Diencephalon (tissue), 1 donor: Measurements from ENCODE around the gene MT1B. TPM values are rescaled to one million over a fixed set of nuclear protein-coding genes. Genes with fewer than 3 reads are reported as not detected.

Experiments used
- total RNA-seq: library from RNA; depleted of rRNA; stranded (reverse); fragments of >200 nt; gene quantifications from one replicate; pipeline ENCODE4 v1.2.3, GENCODE V29; 2014

MT1B gene
- total RNA-seq: not detected

GRCh38 chr16:56651586-56651985 lies at the start of gene MT1B:
Gene MT1B (plus strand): TSS chr16:56651886. CDS start chr16:56651954, 68 bp downstream.

DNA sequence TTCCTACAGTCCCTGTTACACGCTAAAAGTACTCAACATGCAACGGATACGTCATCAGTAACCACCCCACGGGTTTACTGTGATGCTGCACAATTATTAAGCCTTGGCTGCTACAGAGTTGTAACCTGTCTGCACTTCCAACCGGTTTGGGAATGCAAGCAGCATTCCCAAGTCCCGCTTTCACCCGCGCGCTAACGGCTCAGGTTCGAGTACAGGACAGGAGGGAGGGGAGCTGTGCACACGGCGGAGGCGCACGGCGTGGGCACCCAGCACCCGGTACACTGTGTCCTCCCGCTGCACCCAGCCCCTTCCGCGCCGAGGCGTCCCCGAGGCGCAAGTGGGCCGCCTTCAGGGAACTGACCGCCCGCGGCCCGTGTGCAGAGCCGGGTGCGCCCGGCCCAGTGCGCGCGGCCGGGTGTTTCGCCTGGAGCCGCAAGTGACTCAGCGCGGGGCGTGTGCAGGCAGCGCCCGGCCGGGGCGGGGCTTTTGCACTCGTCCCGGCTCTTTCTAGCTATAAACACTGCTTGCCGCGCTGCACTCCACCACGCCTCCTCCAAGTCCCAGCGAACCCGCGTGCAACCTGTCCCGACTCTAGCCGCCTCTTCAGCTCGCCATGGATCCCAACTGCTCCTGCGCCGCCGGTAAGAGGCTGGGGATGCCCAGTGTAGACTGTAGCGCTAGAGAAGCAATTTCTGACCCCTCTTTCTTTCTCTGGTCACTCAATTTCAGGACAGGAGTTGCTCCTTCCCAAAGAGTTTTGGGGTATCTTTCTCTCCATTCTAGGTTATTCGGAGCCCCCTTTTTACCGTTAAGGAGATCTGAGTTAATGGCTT lies 43.4 kb upstream of the MT1B start, which contains the start of gene MT2A:
Gene MT2A, plus strand, starts transcription at position 542 of the 833 bp plus-strand sequence. Its CDS starts 72 bp downstream, at position 614.

GRCh38 chr16:56625140-56625942 lies 26.3 kb upstream of the MT1B start, which contains the start of gene MT1E:
Gene MT1E (plus strand): TSS chr16:56625781. CDS start chr16:56625852, 71 bp downstream.

DNA sequence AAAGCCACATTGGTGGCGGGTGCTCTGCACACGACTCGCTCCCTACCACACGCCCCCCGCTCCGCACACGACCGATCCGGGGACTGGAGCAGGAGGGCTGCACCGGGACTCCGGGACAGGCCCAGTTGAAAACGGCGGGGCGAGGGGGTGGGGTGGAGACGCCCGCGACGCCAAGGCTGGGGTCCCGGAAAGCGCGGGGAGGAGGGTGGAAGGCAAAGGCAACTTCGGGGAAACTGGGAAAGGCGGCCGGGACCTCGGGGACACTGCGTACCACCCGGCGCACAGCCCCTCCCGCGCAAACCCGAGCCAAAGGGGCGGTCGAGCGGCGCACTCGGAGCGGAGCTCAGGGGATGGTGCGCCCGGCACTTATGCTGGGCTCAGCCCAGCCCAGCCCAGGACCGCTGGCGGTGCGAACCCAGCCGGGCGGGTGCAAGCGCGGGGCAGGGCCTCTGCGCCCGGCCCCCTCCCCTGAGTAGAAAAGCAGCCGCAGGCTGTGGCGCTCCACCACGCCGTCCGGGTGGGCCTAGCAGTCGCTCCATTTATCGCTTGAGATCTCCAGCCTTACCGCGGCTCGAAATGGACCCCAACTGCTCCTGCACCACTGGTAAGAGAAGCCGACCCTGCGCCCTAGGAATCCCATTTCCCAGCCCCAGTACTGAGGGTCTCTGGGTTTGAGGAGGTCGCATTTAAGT lies 19.4 kb upstream of the MT1B start, which contains the start of gene MT1M:
Gene MT1M, plus strand, starts transcription at position 504 of the 692 bp plus-strand sequence. Its CDS starts 73 bp downstream, at position 577.

GRCh38 chr16:56637814-56638750 lies 13.6 kb upstream of the MT1B start, which contains the start of gene MT1A:
Gene MT1A (plus strand): TSS chr16:56638666. CDS start chr16:56638739, 73 bp downstream.

GRCh38 chr16:56657555-56658326 lies 6.1 kb downstream of the MT1B start, which contains the start of gene MT1F:
Gene MT1F (plus strand): TSS chr16:56657959. CDS start chr16:56658059, 100 bp downstream.

DNA sequence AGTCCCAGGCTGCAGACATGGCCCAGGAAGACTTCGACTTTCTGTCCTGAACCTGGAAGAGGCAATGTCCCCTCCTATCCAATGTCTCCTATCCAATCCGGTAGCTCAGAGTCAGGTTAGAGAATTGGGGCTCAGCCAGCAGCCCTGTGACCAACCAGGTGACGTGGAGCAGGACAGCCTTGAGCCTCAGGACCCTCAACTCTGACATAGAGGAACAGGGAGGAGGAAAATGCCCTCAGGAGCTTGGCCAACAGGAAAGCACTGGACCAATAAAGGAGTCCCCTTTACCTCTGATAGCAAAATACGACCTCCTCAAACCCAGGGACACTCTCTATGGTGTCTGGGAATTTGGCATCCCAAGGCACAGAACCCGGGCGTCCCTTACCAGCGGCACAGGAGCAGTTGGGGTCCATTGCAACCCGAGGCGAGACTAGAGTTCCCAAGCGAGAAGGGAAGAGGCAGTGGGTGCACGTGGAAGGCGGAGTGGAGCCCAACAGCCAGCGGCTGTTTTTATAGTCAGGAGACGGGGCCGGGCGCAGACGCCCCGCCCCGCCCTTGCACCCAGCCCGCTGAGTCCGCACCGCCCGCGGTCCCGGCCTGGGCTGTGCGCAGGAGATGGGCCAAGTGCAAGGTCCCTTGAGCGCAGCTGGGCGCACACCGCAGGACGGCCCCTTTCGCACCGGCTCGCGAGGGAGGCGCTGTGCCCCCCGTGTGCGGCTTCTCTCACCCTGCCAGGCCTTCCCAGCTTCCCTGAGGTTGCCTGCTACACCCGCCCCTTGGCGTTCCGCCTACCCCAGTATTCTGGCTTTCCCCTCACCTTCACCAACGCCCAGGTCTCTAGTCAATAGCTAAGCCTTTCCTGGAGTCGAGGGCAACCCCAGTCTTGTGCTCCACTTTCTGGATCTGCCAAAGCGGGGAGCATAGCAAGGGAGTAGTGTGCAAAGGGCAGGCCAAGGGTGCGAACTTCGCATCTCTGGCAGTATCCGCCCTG lies 16.2 kb downstream of the MT1B start, which contains the start of gene MT1G:
Gene MT1G, minus strand, starts transcription at position 485 of the 991 bp plus-strand sequence. Its CDS starts 72 bp downstream, at position 413.

GRCh38 chr16:56669005-56669839 lies 17.5 kb downstream of the MT1B start, which contains the start of gene MT1H:
Gene MT1H (plus strand): TSS chr16:56669814. CDS start chr16:56669885, 71 bp downstream.

DNA sequence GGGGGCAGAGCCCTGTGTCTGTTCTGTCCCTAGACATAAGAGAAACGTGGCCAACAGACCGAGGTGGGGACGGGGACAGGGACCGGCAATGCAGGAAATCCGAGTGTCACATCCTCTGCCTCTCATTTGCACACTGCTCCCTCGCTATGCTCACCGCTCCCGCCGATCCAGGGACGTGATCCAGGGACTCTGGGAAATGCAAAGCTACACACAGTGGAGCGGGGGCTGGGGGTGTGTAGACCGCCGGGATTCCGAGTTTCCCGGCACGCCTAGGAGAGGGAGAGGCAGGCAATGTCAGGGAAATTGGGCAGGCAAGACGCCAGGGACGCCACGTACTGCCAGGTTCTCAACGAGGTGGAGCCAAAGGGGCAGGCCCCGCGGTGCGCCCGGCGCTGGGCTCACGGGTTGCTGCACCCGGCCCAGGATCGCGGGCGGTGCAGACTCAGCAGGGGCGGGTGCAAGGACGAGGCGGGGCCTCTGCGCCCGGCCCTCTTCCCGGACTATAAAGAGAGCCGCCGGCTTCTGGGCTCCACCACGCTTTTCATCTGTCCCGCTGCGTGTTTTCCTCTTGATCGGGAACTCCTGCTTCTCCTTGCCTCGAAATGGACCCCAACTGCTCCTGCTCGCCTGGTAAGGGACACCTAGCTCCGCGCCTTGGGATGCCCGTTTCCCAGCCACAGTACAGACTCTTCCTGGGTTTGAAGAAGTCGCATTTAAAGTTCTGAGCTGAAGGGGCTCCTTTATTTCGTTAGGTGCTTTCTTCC lies 30.4 kb downstream of the MT1B start, which contains the start of gene MT1X:
Gene MT1X, plus strand, starts transcription at position 532 of the 764 bp plus-strand sequence. Its CDS starts 71 bp downstream, at position 603.

Other genes with a start within 250 kb of the MT1B start
- 244 TPM for gene AMFR, start 226.3 kb upstream of the MT1B start, total RNA-seq
- gene NUDT21, start 200.6 kb upstream of the MT1B start, total RNA-seq: 225 TPM
- gene OGFOD1, start 200.3 kb upstream of the MT1B start, total RNA-seq: 25.4 TPM
- gene BBS2, start 131.9 kb upstream of the MT1B start, total RNA-seq: 126 TPM
- gene MT4, start 86.8 kb upstream of the MT1B start, total RNA-seq: not detected
- gene MT3, start 62.4 kb upstream of the MT1B start, total RNA-seq: 51.7 TPM
- gene MT2A, start 43.3 kb upstream of the MT1B start, total RNA-seq: 5.1 TPM
- 9.9 TPM for gene MT1E, start 26.1 kb upstream of the MT1B start, total RNA-seq
- 1.4 TPM for gene MT1M, start 19.2 kb upstream of the MT1B start, total RNA-seq
- gene MT1A, start 13.2 kb upstream of the MT1B start, total RNA-seq: not detected
- gene MT1F, start 6.1 kb downstream of the MT1B start, total RNA-seq: 1.8 TPM
- gene MT1G, start 16.2 kb downstream of the MT1B start, total RNA-seq: not detected
- not detected for gene MT1H, start 17.9 kb downstream of the MT1B start, total RNA-seq
- gene MT1X, start 30.6 kb downstream of the MT1B start, total RNA-seq: 14.3 TPM
- 140 TPM for gene NUP93, start 78.2 kb downstream of the MT1B start, total RNA-seq
- not detected for gene SLC12A3, start 213.3 kb downstream of the MT1B start, total RNA-seq